Upper lobe of right lung (tissue), 1 donor: Measurements from ENCODE around the gene PSME3. TPM values are rescaled to one million over a fixed set of nuclear protein-coding genes. Genes with fewer than 3 reads are reported as not detected.
"Not testable (repeated sequence)": the region's sequence is repeated elsewhere in the genome, so short reads cannot be mapped to it uniquely, and the experiment has no call there.

Experiments used
- ATAC-seq: fragments of 200-7000 bp; cut with Tn5 transposase; one replicate; pipeline ENCODE4 v1.9.1; 2020; ENCODE audit warnings: mild to moderate bottlenecking, moderate library complexity
- DNase-seq: peaks from one replicate; pipeline ENCODE4 v3.0.0-alpha.2; 2020
- H3K27ac ChIP-seq: fragments of 200-600 bp; one replicate; pipeline ENCODE4 v1.8.0; 2022
- H3K27me3 ChIP-seq: fragments of 200-600 bp; one replicate; pipeline ENCODE4 v1.8.0; 2022; ENCODE audit warnings: mild to moderate bottlenecking
- H3K36me3 ChIP-seq: fragments of 200-600 bp; one replicate; pipeline ENCODE4 v1.8.0; 2022
- H3K4me1 ChIP-seq: fragments of 200-600 bp; one replicate; pipeline ENCODE4 v1.8.0; 2022
- H3K4me3 ChIP-seq: fragments of 200-600 bp; one replicate; pipeline ENCODE4 v1.8.0; 2022; ENCODE audit warnings: mild to moderate bottlenecking
- H3K9me3 ChIP-seq: fragments of 200-600 bp; one replicate; pipeline ENCODE4 v1.8.0; 2022
- intact Hi-C: fragments of 100-400 bp; cut with DNase I; formaldehyde crosslinking; loops from one replicate; pipeline ENCODE4 v1.11.0; 2022
- total RNA-seq: library from RNA; stranded (reverse); fragmentation: NEBNext Ultra II Directional; extraction: Animal tissue kit (Norgen Biotek cat#: 25700); gene quantifications from one replicate; pipeline ENCODE4 v1.2.1, GENCODE V29; 2021
- TF ChIP-seq, protein P1 (sequence below): fragments of 200-600 bp; IDR thresholded peaks from one replicate; pipeline ENCODE4 v1.8.0; 2022; ENCODE audit warnings: antibody characterized with exemption
- donor health status: DM: no; HTN: yes; CAD: no; lungs with severe emphysema.

PSME3 gene
- total RNA-seq, 1 donor from 2014 or later: 89.4 TPM

DNA sequence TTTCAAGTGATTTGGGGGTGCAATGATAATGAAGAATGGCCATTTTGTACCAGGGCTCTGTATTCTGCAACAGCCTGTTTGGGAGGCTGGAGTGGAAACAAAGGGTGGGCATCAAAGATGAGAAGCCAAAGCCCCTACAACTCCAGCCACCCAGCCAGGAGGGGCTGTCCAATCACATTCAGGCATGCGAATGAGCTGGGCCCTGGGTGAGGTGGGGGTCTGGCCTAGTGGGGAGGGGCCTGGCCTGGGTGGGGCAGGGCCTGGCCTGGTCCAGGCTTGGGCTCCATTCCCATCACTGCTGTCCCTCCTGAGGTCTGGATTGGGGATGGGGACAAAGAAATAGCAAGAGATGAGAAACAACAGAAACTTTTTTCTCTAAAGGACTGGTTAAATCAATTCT lies 24.2 kb downstream of the PSME3 start:
- DNase-seq: peak; percentile 26
- TF ChIP-seq, protein P1, sequence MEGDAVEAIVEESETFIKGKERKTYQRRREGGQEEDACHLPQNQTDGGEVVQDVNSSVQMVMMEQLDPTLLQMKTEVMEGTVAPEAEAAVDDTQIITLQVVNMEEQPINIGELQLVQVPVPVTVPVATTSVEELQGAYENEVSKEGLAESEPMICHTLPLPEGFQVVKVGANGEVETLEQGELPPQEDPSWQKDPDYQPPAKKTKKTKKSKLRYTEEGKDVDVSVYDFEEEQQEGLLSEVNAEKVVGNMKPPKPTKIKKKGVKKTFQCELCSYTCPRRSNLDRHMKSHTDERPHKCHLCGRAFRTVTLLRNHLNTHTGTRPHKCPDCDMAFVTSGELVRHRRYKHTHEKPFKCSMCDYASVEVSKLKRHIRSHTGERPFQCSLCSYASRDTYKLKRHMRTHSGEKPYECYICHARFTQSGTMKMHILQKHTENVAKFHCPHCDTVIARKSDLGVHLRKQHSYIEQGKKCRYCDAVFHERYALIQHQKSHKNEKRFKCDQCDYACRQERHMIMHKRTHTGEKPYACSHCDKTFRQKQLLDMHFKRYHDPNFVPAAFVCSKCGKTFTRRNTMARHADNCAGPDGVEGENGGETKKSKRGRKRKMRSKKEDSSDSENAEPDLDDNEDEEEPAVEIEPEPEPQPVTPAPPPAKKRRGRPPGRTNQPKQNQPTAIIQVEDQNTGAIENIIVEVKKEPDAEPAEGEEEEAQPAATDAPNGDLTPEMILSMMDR: no peak
- no peak overlapping the region for H3K4me3 ChIP-seq
- no peaks in the 10 kb centered on the region for H3K9me3 ChIP-seq
- H3K27ac ChIP-seq: peak overlapping the region; percentile 52
- no peak for ATAC-seq
- no peaks in the 10 kb centered on the region for H3K27me3 ChIP-seq
- no peaks in the 10 kb centered on the region for H3K36me3 ChIP-seq
- H3K4me1 ChIP-seq: no peaks in the 10 kb centered on the region
- intact Hi-C loops: no loop called here

DNA sequence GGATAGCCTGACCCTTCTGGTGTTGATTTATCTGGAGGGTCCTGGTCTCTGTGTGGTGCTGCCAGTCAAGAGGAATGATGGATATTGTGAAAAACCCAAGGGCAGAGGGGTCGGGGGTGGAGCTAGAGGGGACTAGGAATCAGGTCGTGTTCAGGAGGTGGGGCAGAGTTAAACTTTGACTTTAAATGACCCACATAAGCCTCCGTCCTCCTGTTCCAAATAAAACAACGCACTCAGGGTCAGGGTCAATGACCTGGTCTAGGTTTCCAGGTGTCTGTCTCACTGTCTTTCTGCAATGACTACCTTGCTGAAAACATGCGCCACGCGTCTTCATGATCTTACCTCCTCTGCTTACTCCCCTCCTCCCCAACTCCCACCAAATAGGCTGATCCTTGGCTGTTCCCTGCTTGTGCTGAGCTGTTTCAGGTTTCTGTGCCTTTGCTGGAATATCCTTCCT lies 32.5 kb downstream of the PSME3 start:
- intact Hi-C loops: no loop called here
- no peak for ATAC-seq

DNA sequence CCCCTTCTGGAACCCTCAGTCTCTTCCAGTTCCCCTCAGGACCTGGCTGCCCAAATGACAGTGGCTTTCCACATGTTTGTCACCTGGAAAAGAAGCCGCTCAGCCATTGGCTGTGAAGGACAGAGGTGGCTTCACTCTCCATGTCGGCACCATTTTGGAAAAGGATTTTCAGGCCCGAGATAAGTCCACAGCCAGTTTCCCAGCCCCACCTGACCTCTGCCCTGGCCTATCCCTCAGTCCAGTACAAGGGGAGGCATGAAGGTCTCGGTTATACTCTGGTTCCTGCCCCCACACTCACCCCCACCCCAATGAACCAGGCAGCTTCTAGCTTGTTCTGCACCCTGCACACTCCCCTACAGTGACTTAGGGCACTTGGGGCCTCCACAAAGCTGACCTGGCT lies 33.0 kb downstream of the PSME3 start:
- H3K27me3 ChIP-seq: no peaks in the 10 kb centered on the region
- peaks cover 14% of the 10 kb centered on the region for H3K4me1 ChIP-seq
- H3K9me3 ChIP-seq: no peaks in the 10 kb centered on the region
- intact Hi-C loops: no loop called here
- DNase-seq (no peak), ATAC-seq (no peak)
- no peak overlapping the region for H3K4me3 ChIP-seq
- H3K36me3 ChIP-seq: no peaks in the 10 kb centered on the region
- H3K27ac ChIP-seq: no peak overlapping the region
- TF ChIP-seq, protein P1: no peak

More for the DNA sequence above, 32.5 kb downstream of the PSME3 start:
- Histone ChIP-seq H3K4me1 (peaks cover 14% of the 10 kb centered on the region), H3K27ac (peak overlapping the region; percentile 75), H3K36me3 (no peaks in the 10 kb centered on the region), H3K9me3 (no peaks in the 10 kb centered on the region), H3K4me3 (no peak overlapping the region), H3K27me3 (no peaks in the 10 kb centered on the region)
- TF ChIP-seq, protein P1: no peak
- DNase-seq: no peak

DNA sequence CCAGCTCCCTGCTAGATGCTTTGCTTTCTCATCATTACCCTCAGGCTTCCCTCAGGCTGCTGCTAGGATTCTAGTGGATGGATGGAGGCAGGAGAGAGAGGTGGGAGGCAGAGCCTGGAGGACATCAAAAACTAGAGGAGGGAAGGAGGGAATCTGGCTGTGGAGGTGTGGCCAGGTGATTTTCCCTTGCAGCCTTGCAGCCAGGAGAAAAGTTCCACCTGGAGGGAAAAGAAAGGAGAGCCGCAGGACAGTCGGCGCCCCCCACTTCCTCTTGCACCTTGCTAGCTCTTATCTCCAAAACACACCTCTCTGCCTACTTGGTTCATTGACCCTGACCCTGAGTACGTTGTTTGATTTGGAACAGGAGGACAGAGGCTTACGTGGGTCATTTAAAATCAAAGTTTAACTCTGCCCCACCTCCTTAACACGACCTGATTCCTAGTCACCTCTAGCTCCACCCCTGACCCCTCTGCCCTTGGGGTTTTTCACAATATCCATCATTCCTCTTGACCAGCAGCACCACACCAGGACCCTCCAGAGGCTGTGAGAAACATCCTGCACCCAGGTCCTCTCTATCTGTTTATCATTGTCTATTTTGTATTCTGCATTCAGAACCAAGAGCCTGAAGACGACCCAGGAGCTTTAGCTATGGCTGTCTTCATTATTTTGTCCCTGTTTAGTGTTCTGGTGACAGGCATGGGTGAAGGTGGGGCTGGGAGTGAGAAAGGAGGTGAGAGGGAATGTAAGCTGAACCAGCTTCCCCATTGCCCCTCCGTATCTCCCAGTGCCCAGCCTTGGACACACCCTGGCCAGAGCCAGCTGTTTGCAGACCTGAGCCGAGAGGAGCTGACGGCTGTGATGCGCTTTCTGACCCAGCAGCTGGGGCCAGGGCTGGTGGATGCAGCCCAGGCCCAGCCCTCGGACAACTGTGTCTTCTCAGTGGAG lies 33.7 kb downstream of the PSME3 start:
- intact Hi-C loops: no loop called here

DNA sequence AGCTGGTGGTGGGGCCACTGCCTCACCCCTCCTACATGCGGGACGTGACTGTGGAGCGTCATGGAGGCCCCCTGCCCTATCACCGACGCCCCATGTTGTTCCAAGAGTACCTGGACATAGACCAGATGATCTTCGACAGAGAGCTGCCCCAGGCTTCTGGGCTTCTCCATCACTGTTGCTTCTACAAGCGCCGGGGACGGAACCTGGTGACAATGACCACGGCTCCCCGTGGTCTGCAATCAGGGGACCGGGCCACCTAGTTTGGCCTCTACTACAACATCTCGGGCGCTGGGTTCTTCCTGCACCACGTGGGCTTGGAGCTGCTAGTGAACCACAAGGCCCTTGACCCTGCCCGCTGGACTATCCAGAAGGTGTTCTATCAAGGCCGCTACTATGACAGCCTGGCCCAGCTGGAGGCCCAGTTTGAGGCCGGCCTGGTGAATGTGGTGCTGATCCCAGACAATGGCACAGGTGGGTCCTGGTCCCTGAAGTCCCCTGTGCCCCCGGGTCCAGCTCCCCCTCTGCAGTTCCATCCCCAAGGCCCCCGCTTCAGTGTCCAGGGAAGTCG lies 34.6 kb downstream of the PSME3 start:
- H3K9me3 ChIP-seq, H3K4me3 ChIP-seq, H3K36me3 ChIP-seq, H3K27ac ChIP-seq, H3K27me3 ChIP-seq, DNase-seq, intact Hi-C loops: not testable (repeated sequence)
- H3K4me1 ChIP-seq: peaks cover 14% of the 10 kb centered on the region
- peak; percentile 8 for ATAC-seq

More for the DNA sequence above, 33.7 kb downstream of the PSME3 start:
- H3K27me3 ChIP-seq: no peaks in the 10 kb centered on the region
- no peaks in the 10 kb centered on the region for H3K36me3 ChIP-seq
- ATAC-seq: no peak
- TF ChIP-seq, protein P1: no peak
- peaks cover 14% of the 10 kb centered on the region for H3K4me1 ChIP-seq
- H3K9me3 ChIP-seq: no peaks in the 10 kb centered on the region
- DNase-seq: no peak
- H3K4me3 ChIP-seq: no peak overlapping the region
- H3K27ac ChIP-seq: no peak overlapping the region

DNA sequence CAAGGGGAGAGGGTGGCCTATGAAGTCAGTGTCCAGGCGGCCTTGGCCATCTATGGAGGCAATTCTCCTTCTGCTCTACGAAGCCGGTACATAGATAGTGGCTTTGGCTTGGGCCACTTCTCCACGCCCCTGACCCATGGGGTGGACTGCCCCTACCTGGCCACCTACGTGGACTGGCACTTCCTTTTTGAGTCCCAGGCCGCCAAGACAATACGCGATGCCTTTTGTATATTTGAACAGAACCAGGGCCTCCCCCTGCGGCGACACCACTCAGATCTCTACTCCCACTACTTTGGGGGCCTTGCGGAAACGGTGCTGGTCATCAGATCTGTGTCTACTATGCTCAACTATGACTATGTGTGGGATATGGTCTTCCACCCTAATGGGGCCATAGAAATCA lies 35.1 kb downstream of the PSME3 start:
- H3K4me3 ChIP-seq: no peak overlapping the region
- H3K4me1 ChIP-seq: peaks cover 13% of the 10 kb centered on the region
- H3K27me3 ChIP-seq: no peaks in the 10 kb centered on the region
- TF ChIP-seq, protein P1: no peak
- no peaks in the 10 kb centered on the region for H3K36me3 ChIP-seq
- ATAC-seq: no peak
- no peaks in the 10 kb centered on the region for H3K9me3 ChIP-seq
- intact Hi-C loops: no loop called here
- no peak overlapping the region for H3K27ac ChIP-seq
- no peak for DNase-seq
